Fibroblast of skin of abdomen (primary cell): ENCODE results near the gene AGO1.
"Not testable (repeated sequence)": the region's sequence is repeated elsewhere in the genome, so short reads cannot be mapped to it uniquely, and the experiment has no call there.

ENCODE experiments used
- DNase-seq: peaks from one replicate; pipeline ENCODE4 v3.0.0-alpha.2; 2013

The AGO1 gene

DNA sequence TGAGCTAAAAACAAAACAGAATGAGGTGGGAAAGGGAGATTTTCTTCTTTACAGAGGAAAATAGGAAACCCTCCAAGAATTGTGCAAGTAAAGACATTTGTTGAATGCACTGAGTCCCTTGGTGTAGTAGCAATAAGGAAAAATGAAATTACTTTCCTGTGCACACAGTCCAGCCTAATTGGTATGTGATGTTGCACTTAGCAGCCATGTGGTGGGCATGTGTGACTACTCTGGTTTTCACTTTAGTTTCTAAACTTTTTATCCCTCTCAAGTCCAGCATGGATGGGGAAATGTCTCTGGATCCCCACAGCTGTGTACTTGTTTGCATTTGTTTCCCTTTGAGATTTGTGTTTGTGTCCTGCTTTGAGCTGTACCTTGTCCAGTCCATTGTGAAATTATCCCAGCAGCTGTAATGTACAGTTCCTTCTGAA is 40.8 kb downstream of the AGO1 start:
- no peak for DNase-seq

DNA sequence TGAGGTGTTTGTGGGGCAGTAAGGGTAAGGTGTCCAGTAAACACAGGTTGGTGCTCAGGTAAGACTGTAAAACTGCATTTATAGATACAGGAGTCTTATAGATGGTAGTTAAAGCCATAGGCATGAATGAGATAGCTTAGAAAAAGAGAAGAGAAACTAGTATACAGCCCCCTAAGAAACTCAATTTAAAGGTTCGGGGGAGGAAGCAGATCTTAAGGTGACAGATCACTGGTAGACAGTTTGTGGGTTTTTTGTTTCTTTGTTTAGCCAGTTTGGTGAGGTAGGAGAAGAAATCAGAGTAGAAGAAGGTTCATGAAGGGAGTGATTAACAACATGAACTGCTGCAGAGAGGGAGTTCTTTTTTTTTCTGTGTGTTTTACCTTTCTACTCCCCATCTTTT is 41.8 kb downstream of the AGO1 start:
- no peak for DNase-seq

DNA sequence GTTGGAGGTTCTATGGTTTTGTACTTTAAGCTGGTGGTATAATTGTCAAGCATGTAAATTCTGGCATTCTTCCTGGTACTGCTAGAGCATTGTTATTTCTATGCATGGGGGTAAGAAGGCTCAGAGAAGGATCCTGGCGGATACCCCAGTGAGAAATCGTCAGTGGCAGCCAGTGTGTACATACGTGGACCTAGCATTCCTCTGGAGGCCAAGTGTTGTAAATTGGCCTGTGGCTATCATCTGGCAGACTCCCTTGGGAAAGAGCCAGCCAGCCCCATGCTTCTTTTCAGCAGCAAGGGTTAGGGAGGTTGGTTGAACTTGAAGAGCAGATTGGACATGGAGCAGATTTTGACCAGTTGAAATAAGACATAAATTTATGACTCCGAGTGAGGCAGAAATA is 42.7 kb downstream of the AGO1 start:
- DNase-seq = peak; percentile 43

DNA sequence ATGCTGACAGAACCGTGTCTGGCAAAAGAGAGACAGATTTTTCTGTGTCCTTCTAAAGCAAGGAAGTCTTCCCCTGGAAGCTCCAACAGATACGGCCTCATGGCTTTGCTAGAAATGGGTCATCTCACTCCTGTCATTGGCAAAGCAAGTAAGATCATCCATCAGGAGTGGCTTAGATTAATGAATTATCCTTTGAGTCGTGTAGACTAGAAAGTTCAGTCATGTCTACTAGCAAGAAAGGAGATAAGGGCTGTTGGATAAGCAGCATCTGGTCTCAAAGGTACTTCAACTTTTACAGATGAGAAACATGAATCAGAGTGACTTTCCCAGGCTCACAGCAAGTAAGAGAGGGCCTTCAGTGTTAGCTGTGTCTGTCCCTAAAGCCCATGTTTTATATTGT is 44.5 kb downstream of the AGO1 start:
- no peak for DNase-seq

DNA sequence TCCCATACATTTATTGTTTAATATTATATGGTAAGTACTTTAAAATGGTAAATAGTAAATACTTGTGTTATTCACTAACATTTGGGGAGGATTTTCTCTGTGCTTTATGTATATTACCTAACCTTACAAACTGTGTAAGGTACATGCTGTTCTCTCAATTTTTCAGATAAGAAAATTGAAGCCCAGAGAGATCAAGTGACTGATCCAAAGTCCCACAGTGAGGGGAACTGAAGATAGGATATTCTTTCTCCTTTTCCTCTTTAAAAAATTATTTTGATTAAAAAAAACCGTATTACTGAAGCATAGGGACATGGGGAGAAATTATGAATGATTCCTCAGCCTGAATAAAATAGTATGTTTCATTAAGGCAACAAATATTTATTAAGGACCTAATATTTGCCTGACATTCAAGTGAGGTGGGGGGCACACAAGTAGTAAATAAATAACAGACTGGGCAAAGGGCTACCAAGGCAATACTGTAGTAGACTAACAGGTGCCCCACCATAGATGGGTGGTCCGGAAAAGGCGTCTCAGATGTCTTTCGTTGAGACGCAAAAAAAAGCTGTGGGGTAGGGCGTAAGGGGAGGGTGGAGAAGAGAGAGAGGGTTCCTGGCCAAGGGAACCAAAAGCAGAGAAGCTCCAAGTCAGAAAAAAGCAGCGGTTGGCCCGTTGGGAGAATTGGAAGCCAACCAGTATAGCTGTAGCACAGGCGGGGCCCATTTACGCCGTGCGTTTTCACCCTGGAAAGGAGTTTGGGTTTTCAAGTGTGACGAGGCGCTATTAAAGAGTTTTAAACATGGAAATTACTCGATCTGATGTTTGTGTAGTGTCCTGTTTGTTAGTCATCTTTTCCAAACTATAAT is 47.0 kb downstream of the AGO1 start:
- peak; percentile 42 for DNase-seq

DNA sequence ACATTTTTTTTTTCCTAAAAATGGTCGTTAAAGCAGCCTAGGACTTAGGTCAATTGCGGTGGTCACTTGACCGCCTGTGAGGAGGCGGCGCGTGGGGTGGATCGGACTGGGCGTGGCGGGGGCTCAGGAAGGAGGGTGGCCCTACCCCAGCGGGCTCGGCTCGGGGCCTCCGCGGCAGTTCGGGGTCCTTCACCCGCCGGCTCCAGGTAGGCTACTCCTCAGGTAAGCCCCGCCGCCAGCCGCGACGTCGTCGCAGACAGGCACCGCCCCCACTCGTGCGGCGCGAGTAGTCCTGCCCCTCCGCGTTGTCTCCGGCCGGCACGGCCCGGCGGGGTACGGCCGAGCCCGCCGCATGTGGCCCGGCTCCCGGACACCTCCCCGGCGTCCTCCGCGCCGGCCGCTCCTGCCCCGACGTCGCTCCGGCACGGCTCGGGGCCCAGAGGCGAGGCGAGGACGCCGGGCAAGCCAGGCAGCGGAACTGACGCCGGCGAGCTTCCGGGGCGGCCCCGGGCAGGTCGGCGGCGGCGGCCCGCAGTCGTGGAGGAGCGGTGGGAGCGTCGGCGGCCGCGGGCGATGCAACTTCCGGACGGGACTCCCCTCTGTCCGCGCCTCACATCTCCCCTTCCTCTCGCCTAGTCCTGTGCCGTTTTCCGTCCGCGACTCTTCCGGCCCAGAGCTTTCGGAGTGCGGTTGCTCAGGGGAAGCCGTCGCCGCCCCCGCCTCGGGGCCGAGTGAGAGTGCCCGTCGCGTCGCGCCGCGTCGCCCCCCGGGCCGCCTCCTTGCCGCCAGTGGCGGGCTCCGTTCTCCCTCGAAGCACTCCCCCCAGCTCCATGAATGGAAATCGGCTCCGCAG is 47.8 kb downstream of the AGO1 start, which contains the start of gene AGO3:
Gene AGO3, plus strand, starts transcription at position 513 of the 853 bp plus-strand sequence. Its CDS starts 322 bp downstream, at position 835.
- DNase-seq = peak; percentile 82

DNA sequence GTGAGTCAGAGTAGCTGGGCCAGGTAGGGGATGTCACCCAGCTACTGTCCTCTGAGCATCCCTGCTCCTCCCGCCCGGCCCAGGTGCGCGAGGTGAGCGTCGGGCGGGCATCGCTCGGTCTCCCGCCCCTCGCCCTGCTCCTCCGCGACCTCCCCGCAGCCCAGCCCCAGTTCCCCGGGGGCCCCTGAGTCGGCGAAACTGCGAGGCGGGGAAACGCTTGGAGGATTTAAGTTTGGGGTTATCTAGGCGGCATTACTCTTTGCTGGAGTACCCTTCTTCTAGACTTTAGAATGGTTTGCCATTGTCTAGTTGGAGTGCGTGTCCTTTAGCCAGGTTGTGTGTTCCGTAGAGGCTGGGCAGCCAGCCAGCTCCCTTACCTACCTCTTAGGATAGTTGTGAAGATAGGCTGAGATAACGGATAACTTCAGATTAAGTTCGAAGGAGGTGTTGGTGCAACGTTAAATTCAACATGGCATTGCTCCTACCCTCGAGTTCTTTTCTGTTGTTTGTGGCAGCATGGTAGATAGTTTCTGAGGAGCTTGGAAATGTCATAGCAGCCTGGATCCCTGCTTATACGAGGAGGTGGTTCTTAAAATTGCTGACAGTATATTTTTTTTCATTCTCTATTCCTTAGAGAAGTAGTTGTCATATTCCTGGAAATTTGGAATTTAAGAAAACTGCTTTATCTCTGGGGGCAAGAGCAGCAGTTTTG is 48.6 kb downstream of the AGO1 start:
- DNase-seq = peak; percentile 3

DNA sequence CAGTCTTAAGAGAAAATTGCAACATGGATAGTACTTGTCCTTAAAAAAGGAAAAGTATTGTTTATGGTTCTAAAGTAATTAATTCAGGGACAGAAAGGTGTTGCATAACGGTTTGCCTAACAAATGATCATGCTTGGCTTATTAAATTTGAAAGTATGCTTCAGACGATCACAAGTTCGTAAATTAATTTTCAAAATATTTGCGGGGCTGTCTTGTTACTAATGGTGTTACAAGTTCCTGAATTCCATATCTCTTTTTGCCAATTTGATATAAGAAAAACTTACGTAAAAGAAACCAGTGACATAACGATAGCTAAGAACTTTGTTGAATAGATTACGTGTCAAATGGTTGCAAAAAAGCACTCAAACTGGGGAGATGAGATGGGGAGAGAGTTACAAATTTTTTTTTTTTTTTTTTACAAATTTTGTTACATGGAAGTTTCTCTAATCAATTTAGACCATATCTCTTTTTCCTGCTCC is 49.2 kb downstream of the AGO1 start:
- DNase-seq = no peak

DNA sequence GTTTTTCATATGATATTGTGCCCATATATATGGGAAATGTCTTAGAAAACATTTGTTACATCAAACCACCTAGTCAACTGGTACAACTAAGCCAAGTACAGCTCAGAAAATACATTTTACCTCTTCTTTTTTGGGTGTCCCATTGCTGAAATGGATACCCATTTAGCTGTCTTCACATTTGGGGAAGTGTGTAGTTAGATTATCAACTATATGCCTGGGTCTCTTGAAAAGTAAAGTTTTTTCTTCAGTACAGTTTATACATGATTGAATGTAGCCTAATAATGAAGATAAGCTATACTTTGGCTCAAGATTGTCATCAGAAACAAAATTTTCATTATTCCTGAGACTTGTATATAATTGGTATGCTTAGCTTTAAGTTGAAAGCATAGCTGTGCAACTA is 49.9 kb downstream of the AGO1 start:
- DNase-seq = no peak

DNA sequence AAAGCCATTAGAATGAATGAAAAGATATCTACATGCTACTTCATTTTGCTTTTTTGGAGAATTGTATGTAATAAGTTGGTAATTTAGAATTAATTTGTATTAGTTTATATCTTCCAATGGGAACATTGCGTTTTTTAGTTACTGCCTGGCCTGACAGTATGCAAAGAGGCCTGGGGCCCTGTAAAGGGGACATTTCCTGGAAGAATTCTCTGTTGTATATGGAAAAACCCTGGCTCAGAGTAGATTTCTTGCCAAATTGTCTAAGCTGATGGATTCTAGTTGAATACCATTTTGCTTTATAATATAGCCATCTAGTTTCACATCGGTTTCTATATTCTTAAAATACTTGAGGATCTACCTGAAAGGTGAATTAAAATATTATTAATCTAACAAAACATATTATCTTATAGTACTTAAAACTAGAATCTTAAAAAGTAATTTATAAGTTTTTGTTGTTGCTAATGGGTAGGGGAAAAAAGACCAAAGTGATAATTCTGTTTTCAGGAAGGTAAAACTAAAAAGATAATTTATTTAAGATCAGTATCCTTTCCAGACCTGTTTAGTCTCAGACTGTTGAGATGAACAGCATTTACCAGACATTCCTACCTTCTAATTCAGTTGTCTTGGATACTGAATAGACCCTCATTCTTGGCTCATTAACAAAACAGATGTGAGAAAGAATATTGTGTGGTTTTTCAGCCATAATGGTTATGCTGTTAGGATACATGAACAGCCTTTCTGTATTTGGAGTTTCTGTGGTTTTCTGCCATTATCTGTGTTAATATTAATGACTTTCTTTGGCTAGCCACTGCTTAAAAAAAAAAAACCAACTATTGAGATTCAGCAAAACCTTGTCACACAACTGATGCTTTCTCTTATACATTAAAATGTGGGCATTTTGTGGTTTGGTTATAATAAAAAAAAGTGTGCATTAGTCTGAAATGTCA is 52.7 kb downstream of the AGO1 start:
- DNase-seq = peak; percentile 54

DNA sequence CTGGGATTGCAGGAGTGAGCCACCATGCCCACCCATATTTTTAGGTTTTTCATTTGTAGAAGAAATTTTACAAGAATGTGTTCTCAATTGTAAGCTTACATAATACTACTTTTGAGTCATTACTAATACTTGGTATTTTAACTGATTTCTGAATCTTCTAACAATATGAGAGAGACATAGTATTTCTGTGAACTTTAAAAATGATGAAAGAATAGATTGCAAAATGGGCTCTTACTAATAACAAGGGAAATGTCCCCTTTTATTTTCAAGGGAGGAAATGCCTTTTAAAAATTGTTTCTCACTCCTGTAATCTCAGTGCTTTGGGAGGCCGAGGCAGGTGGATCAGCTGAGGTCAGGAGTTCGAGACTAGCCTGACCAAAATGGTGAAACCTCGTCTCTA is 53.8 kb downstream of the AGO1 start:
- DNase-seq = no peak

DNA sequence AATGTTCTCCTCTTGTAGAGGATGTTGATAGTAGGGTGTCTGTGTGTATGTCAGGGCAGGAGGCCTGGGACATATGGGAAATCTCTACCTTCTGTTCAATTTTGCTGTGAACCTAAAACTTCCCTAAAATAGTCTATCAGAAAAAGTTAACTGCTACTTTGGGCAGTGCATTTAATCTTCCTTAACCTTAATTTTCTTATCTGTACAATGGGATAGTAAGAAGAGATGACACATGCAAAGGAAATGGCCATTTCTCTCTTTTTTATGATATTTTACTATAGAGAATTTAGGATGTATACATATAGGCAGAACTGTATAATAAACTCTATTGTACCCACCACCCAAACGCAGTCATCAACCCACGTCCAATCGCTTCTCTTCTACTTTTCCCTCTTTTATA is 56.5 kb downstream of the AGO1 start:
- DNase-seq = no peak

DNA sequence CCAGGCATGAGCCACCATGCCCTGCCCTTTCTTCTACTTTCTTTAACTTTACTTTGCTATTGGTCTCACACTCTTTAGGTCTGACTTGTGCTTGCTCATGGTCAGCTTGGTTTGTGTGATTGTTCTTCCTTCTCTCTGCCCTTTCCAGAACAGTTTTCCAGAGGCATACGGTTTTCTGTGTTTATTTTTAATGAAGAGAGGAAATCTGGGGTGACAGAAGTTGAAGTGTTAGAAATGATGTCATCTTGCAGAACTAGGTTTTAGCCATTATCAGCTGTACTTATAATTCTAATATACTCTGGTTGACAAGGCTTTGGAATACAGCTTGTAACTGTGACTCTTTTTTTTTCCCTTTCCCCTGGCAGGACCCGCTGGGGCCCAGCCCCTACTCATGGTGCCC is 62.3 kb downstream of the AGO1 start:
- DNase-seq = no peak

DNA sequence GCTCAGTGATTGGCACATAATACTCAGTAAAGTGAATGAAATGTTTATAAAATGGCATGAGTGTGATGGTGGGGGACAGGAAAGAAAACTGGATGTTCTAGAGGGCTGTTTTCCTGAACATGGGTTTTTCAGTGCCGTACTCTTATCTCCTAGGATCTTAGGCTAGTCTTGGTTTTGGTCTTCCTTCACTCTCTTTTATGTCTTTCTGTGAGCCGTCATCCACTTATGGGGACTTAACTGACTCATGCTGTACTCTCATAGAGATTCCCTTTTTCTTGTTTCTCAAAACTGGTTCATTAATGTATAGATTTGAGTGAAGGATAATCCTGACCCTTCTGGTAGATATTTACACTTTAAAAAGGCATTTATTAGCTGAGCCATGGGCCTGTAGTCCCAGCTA is 64.5 kb downstream of the AGO1 start:
- no peak for DNase-seq

DNA sequence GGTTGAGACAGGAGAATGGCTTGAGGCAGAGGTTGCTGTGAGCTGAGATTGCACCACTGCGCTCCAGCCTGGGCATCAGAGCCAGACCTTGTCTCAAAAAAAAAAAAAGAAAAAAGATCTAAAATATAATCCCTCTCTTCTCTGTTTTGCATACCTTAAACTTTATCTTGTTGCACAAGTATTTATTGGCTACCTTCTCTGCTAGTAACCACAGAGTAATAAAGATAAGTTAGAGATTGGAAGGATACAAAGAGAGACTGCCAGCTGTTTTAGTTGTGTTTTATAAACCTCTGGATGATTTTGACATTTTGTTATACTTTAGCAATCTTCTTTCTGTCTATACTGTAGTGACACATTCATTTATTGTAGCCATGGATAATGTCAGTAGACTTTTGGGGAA is 75.5 kb downstream of the AGO1 start:
- DNase-seq = no peak

DNA sequence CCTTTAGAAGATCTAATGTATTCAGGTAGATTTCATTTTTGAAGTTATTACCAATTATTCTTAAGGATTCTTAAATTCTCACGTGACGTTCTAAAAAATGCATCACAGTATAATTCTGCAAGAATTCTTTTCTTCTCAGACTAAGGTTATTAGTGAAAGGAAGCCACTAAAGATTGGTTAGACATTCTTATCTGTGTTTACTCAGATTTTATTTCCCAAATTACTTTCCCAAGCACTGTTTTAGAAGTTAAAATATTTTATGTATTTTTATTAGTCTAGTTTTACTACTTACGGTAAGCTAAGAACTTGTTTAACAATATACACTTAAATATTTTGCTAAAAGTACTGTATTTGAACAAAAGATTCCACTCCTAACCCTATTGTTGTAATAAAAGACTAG is 76.3 kb downstream of the AGO1 start:
- no peak for DNase-seq

DNA sequence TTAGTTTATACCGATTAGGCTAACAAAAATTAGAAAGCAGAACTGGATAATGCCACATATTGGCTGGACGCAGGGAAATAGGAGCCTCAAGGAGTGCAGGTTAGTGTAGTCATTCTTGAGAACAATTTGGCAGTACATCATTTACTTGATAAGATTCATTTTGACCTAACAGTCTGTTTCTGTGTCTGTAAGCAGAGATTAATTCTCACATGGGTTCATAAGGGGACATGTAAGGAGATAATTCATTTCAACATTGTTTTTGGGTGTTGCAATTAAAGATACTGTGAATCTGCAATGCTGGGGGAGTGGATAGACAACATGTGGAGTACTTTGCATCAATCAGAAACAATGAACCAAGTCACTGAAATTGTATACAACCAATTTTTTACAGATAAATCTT is 79.9 kb downstream of the AGO1 start:
- no peak for DNase-seq

DNA sequence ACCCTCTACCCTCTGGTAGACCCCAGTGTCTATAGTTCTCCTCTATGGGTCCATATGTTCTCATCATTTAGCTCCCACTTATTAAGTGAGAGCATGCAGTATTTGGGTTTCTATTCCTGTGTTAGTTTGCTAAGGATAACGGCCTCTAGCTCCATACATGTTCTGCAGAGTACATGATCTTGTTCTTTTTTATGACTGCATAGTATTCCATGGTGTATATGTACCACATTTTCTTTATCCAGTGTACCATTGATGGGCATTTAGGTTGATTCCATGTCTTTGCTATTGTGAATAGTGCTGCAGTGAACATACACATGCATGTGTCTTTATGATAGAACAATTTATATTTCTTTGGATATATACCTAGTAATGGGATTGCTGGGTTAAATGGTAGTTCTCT is 81.3 kb downstream of the AGO1 start:
- not testable (repeated sequence) for DNase-seq

DNA sequence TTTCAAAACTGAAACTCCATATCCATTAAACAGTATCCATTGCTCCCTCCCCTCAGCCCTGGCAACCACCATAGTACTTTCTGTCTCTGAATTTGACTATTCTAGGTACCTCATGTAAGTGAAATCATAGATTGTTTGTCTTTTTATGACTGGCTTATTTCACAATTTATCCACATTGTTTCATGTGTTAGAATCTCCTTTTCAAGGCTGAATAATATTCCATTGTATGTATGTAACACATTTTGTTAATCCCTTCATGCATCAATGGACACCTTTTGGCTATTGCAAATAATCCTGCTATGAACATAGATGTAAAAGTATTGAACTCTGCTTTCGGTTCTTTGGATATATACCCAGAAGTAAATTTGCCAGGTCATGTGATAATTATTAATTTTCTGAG is 85.4 kb downstream of the AGO1 start:
- no peak for DNase-seq

DNA sequence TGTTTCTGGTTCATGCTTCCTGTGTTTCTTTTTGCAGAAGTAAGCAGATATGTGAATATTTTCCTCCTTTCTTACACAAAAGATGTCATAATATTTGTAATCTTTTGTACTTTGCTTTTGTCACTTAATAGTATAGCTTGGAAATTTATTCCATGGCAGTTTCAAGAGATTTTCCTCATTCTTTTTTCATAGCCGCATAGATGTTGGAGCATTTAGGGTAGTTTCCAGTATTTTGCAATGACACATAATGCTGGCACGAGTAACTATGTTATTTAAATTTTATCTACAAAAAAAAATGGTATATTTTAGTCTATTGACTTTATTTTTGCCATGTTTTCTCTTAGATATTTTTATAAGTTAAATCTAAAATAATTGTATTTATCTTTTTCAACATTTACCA is 88.6 kb downstream of the AGO1 start:
- DNase-seq = no peak

DNA sequence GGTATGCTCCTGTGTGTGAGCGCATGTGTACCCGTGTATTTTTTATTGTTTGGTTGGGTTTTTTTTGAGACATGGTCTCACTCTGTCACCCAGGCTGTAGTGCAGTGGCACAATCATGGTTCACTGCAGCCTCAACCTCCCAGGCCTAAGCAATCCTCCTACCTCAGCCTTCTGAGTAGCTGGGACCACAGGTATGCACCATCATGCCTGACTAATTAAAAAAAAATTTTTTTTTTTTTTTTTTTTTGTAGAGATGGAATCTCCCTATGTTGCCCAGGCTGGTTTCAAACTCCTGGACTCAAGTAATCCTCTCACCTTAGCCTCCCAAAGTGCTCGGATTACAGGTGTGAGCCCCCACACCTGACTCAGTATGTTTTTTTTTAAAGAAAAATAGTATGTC is 89.6 kb downstream of the AGO1 start:
- not testable (repeated sequence) for DNase-seq

DNA sequence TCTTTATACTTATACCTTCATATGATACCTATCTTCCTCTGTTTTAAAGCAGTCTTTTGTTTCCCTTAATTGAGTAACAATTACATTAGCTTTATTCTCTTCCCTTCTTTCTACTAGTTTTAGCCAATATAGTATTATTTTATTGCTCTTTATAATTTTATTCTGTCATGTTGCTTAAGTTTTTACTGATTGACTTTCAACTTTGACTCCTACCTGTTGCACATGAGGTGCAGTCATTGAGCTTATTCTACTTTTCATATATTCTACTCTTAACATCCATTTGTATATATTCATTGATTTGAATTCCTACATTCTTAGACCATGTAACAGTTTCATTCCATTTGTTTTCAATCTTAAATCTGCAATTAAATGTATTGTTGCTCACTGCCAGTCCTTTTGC is 97.1 kb downstream of the AGO1 start:
- no peak for DNase-seq
